ENCODE results near the gene SEMA5A. TPM values are rescaled to one million over a fixed set of nuclear protein-coding genes. Genes with fewer than 3 reads are reported as not detected.

Gene SEMA5A
- total RNA-seq, 1 donor from 2014 or later = 189 TPM

GRCh38 chr5:9515436-9515835 lies 30.4 kb downstream of the SEMA5A start:
- peaks cover 22% of the 10 kb centered on the region for H3K4me1 Mint-ChIP-seq (ENCODE audit: unreplicated experiment)
- H3K36me3 Mint-ChIP-seq (ENCODE audit: unreplicated experiment) = peaks cover 23% of the 10 kb centered on the region
- no peaks in the 10 kb centered on the region for H3K27me3 Mint-ChIP-seq (ENCODE audit: unreplicated experiment)
- no peaks in the 10 kb centered on the region for H3K9me3 Mint-ChIP-seq (ENCODE audit: unreplicated experiment)
- no peak overlapping the region for H3K4me3 Mint-ChIP-seq (ENCODE audit: unreplicated experiment)
- TF ChIP-seq CTCF (IDR thresholded peaks at IDR 0.05) = no peak
- DNase-seq (ENCODE audit: extremely low spot score, unreplicated experiment) = no peak
- no peak overlapping the region for H3K27ac Mint-ChIP-seq (ENCODE audit: unreplicated experiment)

GRCh38 chr5:9514968-9515367 lies 30.9 kb downstream of the SEMA5A start:
- Mint-ChIP-seq H3K27me3 (ENCODE audit: unreplicated experiment) (no peaks in the 10 kb centered on the region), H3K27ac (ENCODE audit: unreplicated experiment) (no peak overlapping the region), H3K9me3 (ENCODE audit: unreplicated experiment) (no peaks in the 10 kb centered on the region), H3K36me3 (ENCODE audit: unreplicated experiment) (peaks cover 23% of the 10 kb centered on the region), H3K4me3 (ENCODE audit: unreplicated experiment) (no peak overlapping the region), H3K4me1 (ENCODE audit: unreplicated experiment) (peaks cover 21% of the 10 kb centered on the region)
- DNase-seq (ENCODE audit: extremely low spot score, unreplicated experiment) = no peak
- no peak for TF ChIP-seq CTCF (IDR thresholded peaks at IDR 0.05)

DNA sequence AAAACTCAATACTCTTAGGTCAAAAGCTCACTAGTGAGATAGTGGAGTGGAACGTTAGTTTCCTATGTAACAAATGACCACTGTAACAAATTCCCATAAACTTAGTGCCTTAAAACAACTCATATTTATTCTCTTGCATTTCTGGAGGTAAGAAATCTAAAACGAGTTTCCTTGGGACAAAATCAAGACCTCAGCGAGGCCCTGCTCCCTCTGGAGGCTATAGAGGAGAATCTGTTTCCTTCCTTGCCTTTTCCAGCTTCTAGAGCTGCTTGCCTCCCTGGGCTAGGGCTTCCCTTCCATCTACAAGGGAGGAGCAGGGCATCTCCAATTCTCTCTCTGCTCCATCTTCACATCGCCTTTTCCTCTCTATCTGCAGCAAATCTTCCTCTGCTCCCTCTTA lies 32.0 kb downstream of the SEMA5A start:
- no peaks in the 10 kb centered on the region for H3K9me3 Mint-ChIP-seq (ENCODE audit: unreplicated experiment)
- TF ChIP-seq CTCF (IDR thresholded peaks at IDR 0.05) = peak; percentile 45
- H3K27ac Mint-ChIP-seq (ENCODE audit: unreplicated experiment) = no peak overlapping the region
- peaks cover 20% of the 10 kb centered on the region for H3K36me3 Mint-ChIP-seq (ENCODE audit: unreplicated experiment)
- peaks cover 16% of the 10 kb centered on the region for H3K4me1 Mint-ChIP-seq (ENCODE audit: unreplicated experiment)
- no peak overlapping the region for H3K4me3 Mint-ChIP-seq (ENCODE audit: unreplicated experiment)
- H3K27me3 Mint-ChIP-seq (ENCODE audit: unreplicated experiment) = no peaks in the 10 kb centered on the region
- no peak for DNase-seq (ENCODE audit: extremely low spot score, unreplicated experiment)

GRCh38 chr5:9512457-9512856 lies 33.4 kb downstream of the SEMA5A start:
- peak overlapping the region; percentile 51 for H3K27ac Mint-ChIP-seq (ENCODE audit: unreplicated experiment)
- TF ChIP-seq CTCF (IDR thresholded peaks at IDR 0.05) = no peak
- DNase-seq (ENCODE audit: extremely low spot score, unreplicated experiment) = no peak
- no peaks in the 10 kb centered on the region for H3K27me3 Mint-ChIP-seq (ENCODE audit: unreplicated experiment)
- H3K4me3 Mint-ChIP-seq (ENCODE audit: unreplicated experiment) = no peak overlapping the region
- peaks cover 25% of the 10 kb centered on the region for H3K36me3 Mint-ChIP-seq (ENCODE audit: unreplicated experiment)
- H3K9me3 Mint-ChIP-seq (ENCODE audit: unreplicated experiment) = no peaks in the 10 kb centered on the region
- peaks cover 6% of the 10 kb centered on the region for H3K4me1 Mint-ChIP-seq (ENCODE audit: unreplicated experiment)

DNA sequence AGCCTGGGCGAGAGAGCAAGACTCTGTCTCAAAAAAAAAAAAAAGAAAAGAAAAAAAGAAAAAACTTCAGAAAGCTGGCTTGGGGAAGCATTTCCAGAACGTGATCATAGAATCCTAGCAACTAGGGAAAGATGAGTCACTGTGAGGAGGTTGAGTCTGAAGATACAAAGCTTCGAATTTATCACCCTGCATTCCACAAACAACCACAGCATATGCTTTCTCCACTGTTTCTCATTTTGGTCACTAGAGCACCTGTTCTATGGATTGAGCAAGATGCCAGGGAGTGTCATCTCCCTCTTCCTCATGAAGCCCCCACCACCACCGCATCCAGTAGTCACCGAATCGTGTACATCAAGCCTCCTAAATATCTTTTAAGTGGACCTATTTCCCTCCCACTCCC lies 37.9 kb downstream of the SEMA5A start:
- Mint-ChIP-seq H3K9me3 (ENCODE audit: unreplicated experiment) (no peaks in the 10 kb centered on the region), H3K4me1 (ENCODE audit: unreplicated experiment) (peaks cover 8% of the 10 kb centered on the region), H3K36me3 (ENCODE audit: unreplicated experiment) (peaks cover 26% of the 10 kb centered on the region), H3K27me3 (ENCODE audit: unreplicated experiment) (no peaks in the 10 kb centered on the region), H3K4me3 (ENCODE audit: unreplicated experiment) (no peak overlapping the region), H3K27ac (ENCODE audit: unreplicated experiment) (no peak overlapping the region)
- DNase-seq (ENCODE audit: extremely low spot score, unreplicated experiment) = no peak
- no peak for TF ChIP-seq CTCF (IDR thresholded peaks at IDR 0.05)
